GM12872 (cell line): ENCODE results near the gene GPR45.

Source experiments
- CTCF ChIP-seq: IDR thresholded peaks from 3 replicates; pipeline ENCODE4 v1.5.1; 2011; ENCODE audit warnings: low read depth, mild to moderate bottlenecking, low read length, moderate library complexity; ENCODE audit not compliant: insufficient read depth

GPR45 gene

GRCh38 chr2:105256431-105257047 is 15.0 kb downstream of the GPR45 start:
- no peak for TF ChIP-seq CTCF

GRCh38 chr2:105257981-105258380 is 16.4 kb downstream of the GPR45 start:
- TF ChIP-seq CTCF: no peak

- no peak for TF ChIP-seq CTCF
These were observed 17.4 kb downstream of the GPR45 start for GRCh38 chr2:105258835-105259350.

GRCh38 chr2:105261061-105261460 is 19.5 kb downstream of the GPR45 start:
- no peak for TF ChIP-seq CTCF

- TF ChIP-seq CTCF: no peak
These were observed 21.1 kb downstream of the GPR45 start for GRCh38 chr2:105262651-105263091.

- no peak for TF ChIP-seq CTCF
These were observed 27.9 kb downstream of the GPR45 start for GRCh38 chr2:105269426-105269825.

- TF ChIP-seq CTCF: no peak
These were observed 30.0 kb downstream of the GPR45 start for GRCh38 chr2:105271393-105272045.
